Activated CD8-positive, alpha-beta T cell treated with anti-CD3 and anti-CD28 coated beads for 36 hours (primary cell): Measurements from ENCODE around the gene GLG1. TPM values are rescaled to one million over a fixed set of nuclear protein-coding genes. Genes with fewer than 3 reads are reported as not detected.
"Not testable (repeated sequence)": the region's sequence is repeated elsewhere in the genome, so short reads cannot be mapped to it uniquely, and the experiment has no call there.

Experiments
- ATAC-seq: fragments of 200-7000 bp; cut with Tn5 transposase; one replicate; pipeline ENCODE4 v1.10.0; 2021; ENCODE audit warnings: mild to moderate bottlenecking, moderate library complexity
- CTCF ChIA-PET: fragments of 350-600 bp; sonication (Branson Sonifier 250); formaldehyde crosslinking; loops from one replicate; lab custom pipeline; 2021; ENCODE audit warnings: antibody characterized with exemption; lab: Charles Lee
- POLR2A ChIA-PET: fragments of 350-600 bp; sonication (Branson Sonifier 250); formaldehyde crosslinking; loops from one replicate; lab custom pipeline; 2021; ENCODE audit warnings: antibody characterized with exemption; lab: Charles Lee
- DNase-seq: peaks from one replicate; pipeline ENCODE4 v3.0.0-alpha.2; 2020
- H3K27ac Mint-ChIP-seq: one replicate; pipeline ENCODE4 v1.8.0; 2021; ENCODE audit warnings: mild to moderate bottlenecking, mixed read lengths
- H3K27me3 Mint-ChIP-seq: one replicate; pipeline ENCODE4 v1.8.0; 2021; ENCODE audit warnings: mixed read lengths
- H3K36me3 Mint-ChIP-seq: one replicate; pipeline ENCODE4 v1.8.0; 2021; ENCODE audit warnings: low read depth, mixed read lengths
- H3K4me1 Mint-ChIP-seq: one replicate; pipeline ENCODE4 v1.8.0; 2021; ENCODE audit warnings: low read depth, mixed read lengths
- H3K4me3 Mint-ChIP-seq: one replicate; pipeline ENCODE4 v1.8.0; 2021; ENCODE audit warnings: mild to moderate bottlenecking, moderate library complexity, mixed read lengths
- H3K9me3 Mint-ChIP-seq: one replicate; pipeline ENCODE4 v1.8.0; 2021; ENCODE audit warnings: mixed read lengths
- CTCF ChIP-seq: fragments of 200-600 bp; IDR thresholded peaks from one replicate; pipeline ENCODE4 v1.8.0; 2022; ENCODE audit warnings: antibody characterized with exemption, mild to moderate bottlenecking
- intact Hi-C: fragments of 100-400 bp; cut with micrococcal nuclease; formaldehyde crosslinking; loops from one replicate; pipeline ENCODE4 v1.10.0; 2022
- total RNA-seq, 2 experiments: library from RNA; stranded (reverse); gene quantifications; one replicate each; pipeline ENCODE4 v1.2.3, GENCODE V29; 2021

GLG1 gene
- total RNA-seq, 2 experiments from 2014 or later = 70.0 to 74.9 TPM

- Mint-ChIP-seq H3K27ac (no peak overlapping the region), H3K36me3 (peaks cover 11% of the 10 kb centered on the region), H3K27me3 (no peaks in the 10 kb centered on the region), H3K4me1 (peaks cover 13% of the 10 kb centered on the region), H3K9me3 (peaks cover 2% of the 10 kb centered on the region), H3K4me3 (no peak overlapping the region)
- DNase-seq (no peak), ATAC-seq (no peak)
- no peak for TF ChIP-seq CTCF
- intact Hi-C loops = no loop called here
- ChIA-PET CTCF (no interaction called here), POLR2A (no interaction called here)
Observed at GRCh38 chr16:74439685-74440084, 167.2 kb downstream of the GLG1 start.

- Mint-ChIP-seq H3K4me1 (peaks cover 13% of the 10 kb centered on the region), H3K9me3 (peaks cover 2% of the 10 kb centered on the region), H3K36me3 (peaks cover 11% of the 10 kb centered on the region), H3K4me3 (no peak overlapping the region), H3K27me3 (no peaks in the 10 kb centered on the region), H3K27ac (peak overlapping the region; percentile 57)
- intact Hi-C loops = no loop called here
- ATAC-seq (peak; percentile 86), DNase-seq (peak; percentile 16)
- no peak for TF ChIP-seq CTCF
- ChIA-PET POLR2A (no interaction called here), CTCF (no interaction called here)
Observed at GRCh38 chr16:74438492-74438979, 168.4 kb downstream of the GLG1 start.

- Mint-ChIP-seq H3K36me3 (no peaks in the 10 kb centered on the region), H3K27ac (no peak overlapping the region), H3K4me1 (no peaks in the 10 kb centered on the region), H3K4me3 (no peak overlapping the region), H3K27me3 (no peaks in the 10 kb centered on the region), H3K9me3 (no peaks in the 10 kb centered on the region)
- ChIA-PET CTCF (interaction anchor here (0.8 kb wide), 1 partner anchor 295 kb away, joined by 3 read pairs; no protein-coding TSS in a partner anchor), POLR2A (no interaction called here)
- ATAC-seq (no peak), DNase-seq (no peak)
- no peak for TF ChIP-seq CTCF
- intact Hi-C loops = loop anchor here (5.0 kb wide), 1 partner anchor 119 kb away; no protein-coding TSS in a partner anchor
Observed at GRCh38 chr16:74431516-74431915, 175.4 kb downstream of the GLG1 start.

GRCh38 chr16:74430036-74430712 is 176.7 kb downstream of the GLG1 start:
- not testable (repeated sequence) for H3K4me1 Mint-ChIP-seq
- intact Hi-C loops = loop anchor here (5.0 kb wide), 1 partner anchor 118 kb away; no protein-coding TSS in a partner anchor

GRCh38 chr16:74428493-74428892 is 178.4 kb downstream of the GLG1 start:
- ATAC-seq, CTCF ChIA-PET, H3K27ac Mint-ChIP-seq, intact Hi-C loops, H3K27me3 Mint-ChIP-seq, DNase-seq, H3K4me1 Mint-ChIP-seq, POLR2A ChIA-PET, H3K4me3 Mint-ChIP-seq, H3K9me3 Mint-ChIP-seq, H3K36me3 Mint-ChIP-seq: not testable (repeated sequence)

More at GRCh38 chr16:74430036-74430712, 176.7 kb downstream of the GLG1 start:
- H3K27me3 Mint-ChIP-seq, CTCF ChIA-PET, POLR2A ChIA-PET, H3K4me3 Mint-ChIP-seq, H3K9me3 Mint-ChIP-seq, H3K27ac Mint-ChIP-seq, H3K36me3 Mint-ChIP-seq: not testable (repeated sequence)
- ATAC-seq (peak; percentile 89), DNase-seq (peak; percentile 74)
- TF ChIP-seq CTCF = peak; percentile 73

- CTCF ChIA-PET, H3K4me3 Mint-ChIP-seq, POLR2A ChIA-PET, H3K27me3 Mint-ChIP-seq, H3K27ac Mint-ChIP-seq, DNase-seq, intact Hi-C loops, H3K4me1 Mint-ChIP-seq, ATAC-seq, H3K9me3 Mint-ChIP-seq, H3K36me3 Mint-ChIP-seq: not testable (repeated sequence)
Observed at GRCh38 chr16:74425751-74426150, 181.2 kb downstream of the GLG1 start.

GRCh38 chr16:74423721-74424120 is 183.2 kb downstream of the GLG1 start:
- H3K4me1 Mint-ChIP-seq, POLR2A ChIA-PET: not testable (repeated sequence)

GRCh38 chr16:74422086-74422485 is 184.8 kb downstream of the GLG1 start:
- H3K36me3 Mint-ChIP-seq, H3K27ac Mint-ChIP-seq, H3K27me3 Mint-ChIP-seq, ATAC-seq, DNase-seq, CTCF ChIA-PET, H3K9me3 Mint-ChIP-seq, POLR2A ChIA-PET, H3K4me3 Mint-ChIP-seq, H3K4me1 Mint-ChIP-seq, intact Hi-C loops: not testable (repeated sequence)

More at GRCh38 chr16:74423721-74424120, 183.2 kb downstream of the GLG1 start:
- H3K27me3 Mint-ChIP-seq, H3K4me3 Mint-ChIP-seq, H3K27ac Mint-ChIP-seq, H3K36me3 Mint-ChIP-seq, H3K9me3 Mint-ChIP-seq, intact Hi-C loops, CTCF ChIA-PET, ATAC-seq, DNase-seq: not testable (repeated sequence)
